Measurements from ENCODE around the gene PDE6D.
"Not testable (repeated sequence)": the region's sequence is repeated elsewhere in the genome, so short reads cannot be mapped to it uniquely, and the experiment has no call there.

Gene PDE6D

DNA sequence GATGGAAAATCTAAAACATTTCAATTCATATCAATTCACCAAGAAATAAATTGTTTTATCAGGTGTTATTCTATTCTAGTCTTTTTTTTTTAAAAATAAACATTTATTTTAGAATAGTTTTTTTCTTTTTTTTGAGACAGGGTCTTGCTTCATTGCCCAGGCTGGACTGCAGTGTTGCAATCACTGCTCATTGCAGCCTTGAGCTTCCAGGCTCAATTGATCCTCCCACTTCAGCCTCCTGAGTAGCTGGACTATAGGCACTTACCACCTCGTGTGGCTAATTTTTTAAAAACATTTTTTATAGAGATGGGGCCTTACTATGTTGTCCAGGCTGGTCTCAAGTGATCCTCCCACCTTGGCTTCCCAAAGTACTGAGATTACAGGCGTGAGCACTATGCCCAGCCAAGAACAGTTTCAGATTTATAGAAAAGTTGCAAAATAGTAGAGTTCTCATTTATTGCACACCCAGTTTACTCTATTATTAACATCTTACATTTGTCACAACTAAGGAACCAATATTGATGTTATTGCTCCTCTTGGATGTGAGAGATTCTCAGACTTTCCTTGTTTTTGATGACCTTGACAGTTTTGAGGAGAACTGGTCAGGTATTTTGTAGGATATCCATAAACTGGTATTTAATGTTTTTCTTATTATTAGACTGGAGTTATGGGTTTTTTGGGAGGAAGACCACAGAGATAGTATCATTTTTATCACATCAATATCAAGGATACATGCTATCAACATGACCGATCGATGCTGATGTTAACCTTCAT is 29.9 kb downstream of the PDE6D start:
- no peak overlapping the region for H3K27ac Mint-ChIP-seq
- peaks cover 0 to 2% of the 10 kb centered on the region in 2 donors for H3K4me1 Mint-ChIP-seq (ENCODE audit: low read depth in 2 of 2)
- H3K4me3 Mint-ChIP-seq = no peak overlapping the region
- no peaks in the 10 kb centered on the region for H3K36me3 Mint-ChIP-seq (ENCODE audit: insufficient read depth)
- no peak for ATAC-seq (replicated peaks)
- H3K9me3 Mint-ChIP-seq = no peaks in the 10 kb centered on the region
- no peaks in the 10 kb centered on the region for H3K27me3 Mint-ChIP-seq
- no peak for DNase-seq

DNA sequence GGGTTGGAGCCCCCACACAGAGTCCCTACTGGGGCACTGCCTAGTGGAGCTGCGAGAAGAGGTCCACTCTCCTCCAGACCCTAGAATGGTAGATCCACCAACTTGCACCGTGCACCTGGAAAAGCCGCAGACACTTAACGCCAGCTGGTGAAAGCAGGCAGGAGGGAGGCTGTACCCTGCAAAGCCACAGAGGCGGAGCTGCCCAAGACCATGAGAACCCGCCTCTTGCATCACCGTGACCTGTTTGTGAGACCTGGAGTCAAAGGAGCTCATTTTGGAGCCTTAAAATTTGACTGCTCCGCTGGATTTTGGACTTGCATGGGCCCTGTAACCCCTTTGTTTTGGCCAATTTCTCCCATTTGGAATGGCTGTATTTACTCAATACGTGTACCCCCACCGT is 32.1 kb downstream of the PDE6D start:
- not testable (repeated sequence) for H3K4me1 Mint-ChIP-seq (ENCODE audit: low read depth in 2 of 2); H3K9me3 Mint-ChIP-seq; H3K4me3 Mint-ChIP-seq; ATAC-seq (replicated peaks); DNase-seq; H3K27ac Mint-ChIP-seq; H3K36me3 Mint-ChIP-seq (ENCODE audit: insufficient read depth); H3K27me3 Mint-ChIP-seq

DNA sequence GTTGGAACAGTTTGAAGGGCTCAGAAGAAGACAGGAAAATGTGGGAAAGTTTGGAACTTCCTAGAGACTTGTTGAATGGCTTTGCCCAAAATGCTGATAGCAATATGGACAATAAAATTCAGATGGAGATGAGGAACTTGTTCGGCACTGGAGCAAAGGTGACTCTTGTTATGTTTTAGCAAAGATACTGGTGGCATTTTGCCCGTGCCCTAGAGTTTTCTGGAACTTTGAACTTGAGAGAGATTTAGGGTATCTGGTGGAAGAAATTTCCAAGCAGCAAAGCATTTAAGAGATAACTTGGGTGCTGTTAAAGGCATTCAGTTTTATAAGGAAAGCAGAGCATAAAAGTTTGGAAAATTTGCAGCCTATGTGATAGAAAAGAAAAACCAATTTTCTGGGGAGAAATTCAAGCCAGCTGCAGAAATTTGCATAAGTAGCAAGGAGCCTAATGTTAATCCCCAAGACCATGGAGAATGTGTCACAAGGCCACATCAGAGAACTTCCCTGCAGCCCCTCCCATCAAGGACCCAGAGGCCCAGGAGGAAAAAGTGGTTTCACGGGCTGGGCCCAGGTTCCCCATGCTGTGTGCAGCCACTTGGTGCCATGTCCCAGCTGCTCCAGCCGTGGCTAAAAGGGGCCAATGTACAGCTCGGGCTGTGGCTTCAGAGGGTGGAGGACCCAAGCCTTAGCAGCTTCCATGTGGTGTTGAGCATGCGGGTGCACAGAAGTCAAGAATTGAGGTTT is 32.8 kb downstream of the PDE6D start:
- not testable (repeated sequence) for H3K4me3 Mint-ChIP-seq; H3K27ac Mint-ChIP-seq; H3K36me3 Mint-ChIP-seq (ENCODE audit: insufficient read depth); ATAC-seq (replicated peaks); DNase-seq; H3K9me3 Mint-ChIP-seq; H3K4me1 Mint-ChIP-seq (ENCODE audit: low read depth in 2 of 2); H3K27me3 Mint-ChIP-seq

DNA sequence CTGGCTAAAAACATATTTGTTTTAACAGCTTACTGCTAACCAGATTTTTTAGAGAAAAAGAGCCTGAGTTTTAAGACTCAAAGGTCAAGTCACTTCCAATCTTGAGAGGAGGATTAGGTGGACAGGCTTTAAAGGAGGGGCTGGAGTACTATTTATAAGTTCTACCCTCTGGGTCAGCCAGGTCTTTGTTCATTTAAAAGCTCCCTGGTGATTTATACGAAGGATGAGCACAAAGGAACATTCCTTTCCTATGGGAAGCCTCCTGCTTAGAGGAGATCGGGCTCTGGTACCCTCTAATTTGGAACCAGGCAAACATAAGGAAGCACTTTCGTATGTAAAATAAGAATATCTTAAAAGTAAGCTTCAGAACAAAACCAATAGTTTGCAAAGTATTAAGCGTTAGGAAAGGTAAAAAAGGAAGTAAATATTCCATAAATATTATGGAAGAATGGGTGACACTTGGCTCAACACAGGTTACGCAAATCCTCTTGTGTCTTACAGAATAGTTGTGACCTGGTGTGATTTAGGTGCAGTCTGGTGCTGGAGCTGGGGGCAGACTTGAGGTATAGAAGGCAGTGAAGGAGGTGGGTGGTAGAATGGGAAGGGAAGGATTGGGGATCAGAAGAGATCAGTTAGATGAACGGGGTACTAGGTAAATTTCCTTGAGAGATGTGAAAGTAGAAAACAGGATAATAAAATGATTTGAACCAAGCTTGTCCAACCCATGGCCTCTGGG is 35.6 kb downstream of the PDE6D start:
- Mint-ChIP-seq H3K27ac (no peak overlapping the region), H3K4me1 (ENCODE audit: low read depth in 2 of 2) (peaks cover 0 to 2% of the 10 kb centered on the region in 2 donors), H3K4me3 (no peak overlapping the region), H3K27me3 (no peaks in the 10 kb centered on the region), H3K36me3 (ENCODE audit: insufficient read depth) (peaks cover 4% of the 10 kb centered on the region), H3K9me3 (no peaks in the 10 kb centered on the region)
- DNase-seq (no peak), ATAC-seq (replicated peaks) (no peak)

DNA sequence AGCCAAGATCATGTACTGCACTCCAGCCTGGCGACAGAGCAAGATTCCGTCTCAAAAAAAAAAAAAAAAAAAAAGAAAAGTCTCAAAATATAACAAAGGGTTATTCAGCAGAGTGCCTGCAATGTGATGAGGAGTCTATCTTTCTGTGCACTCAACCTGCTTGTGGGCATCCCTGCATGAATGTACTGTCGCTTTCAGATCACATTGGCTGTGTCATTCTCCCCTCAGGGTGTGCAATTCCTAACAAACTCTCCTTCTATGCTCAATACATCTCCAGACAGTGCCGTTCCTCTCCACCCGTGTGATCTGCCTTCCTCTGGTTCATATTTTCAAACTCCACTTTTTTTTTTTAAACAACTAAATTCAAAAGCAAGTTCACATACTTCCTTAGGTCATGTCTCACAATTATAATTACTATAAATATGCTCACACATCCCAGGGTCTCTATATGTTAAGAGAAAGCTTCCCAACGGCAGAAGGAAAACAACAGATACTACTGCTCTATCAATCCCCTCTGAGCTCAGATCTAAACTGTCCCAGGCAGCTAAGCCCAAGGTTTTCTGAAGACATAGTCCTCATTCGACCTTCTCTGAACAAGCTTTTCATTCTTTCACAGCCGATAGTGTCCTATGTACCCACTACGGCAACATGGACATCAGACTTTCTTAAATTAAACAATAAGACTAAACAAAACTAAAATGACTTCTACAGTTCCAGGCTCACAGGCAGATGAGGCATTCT is 37.5 kb downstream of the PDE6D start:
- no peak for DNase-seq
- H3K27me3 Mint-ChIP-seq = no peaks in the 10 kb centered on the region

DNA sequence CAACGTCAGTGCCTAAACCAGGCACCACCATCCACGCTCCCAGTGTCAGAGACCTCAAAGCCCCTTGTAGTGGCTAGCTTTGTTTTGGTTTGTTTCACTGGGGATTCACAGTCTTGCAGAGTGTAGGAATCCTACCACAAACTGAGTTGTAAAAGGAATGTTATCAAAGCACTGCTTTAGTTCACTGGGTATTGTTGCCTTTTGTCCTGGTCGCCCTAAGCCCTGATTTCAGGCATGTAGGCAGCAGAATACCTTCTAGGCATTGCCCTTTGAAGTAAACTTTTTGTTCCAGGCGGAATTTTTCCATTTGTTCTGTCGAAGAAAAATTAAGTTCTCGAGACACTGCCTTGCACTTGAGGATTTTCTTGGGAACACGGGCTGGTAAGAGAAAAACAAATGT is 43.3 kb downstream of the PDE6D start:
- Mint-ChIP-seq H3K27ac (no peak overlapping the region), H3K9me3 (no peaks in the 10 kb centered on the region), H3K4me1 (ENCODE audit: low read depth in 2 of 2) (no peaks in the 10 kb centered on the region), H3K27me3 (no peaks in the 10 kb centered on the region), H3K36me3 (ENCODE audit: insufficient read depth) (peaks cover 20% of the 10 kb centered on the region), H3K4me3 (no peak overlapping the region)
- DNase-seq (no peak), ATAC-seq (replicated peaks) (no peak)

More for the DNA sequence above, 37.5 kb downstream of the PDE6D start:
- no peak for ATAC-seq (replicated peaks)
- H3K36me3 Mint-ChIP-seq (ENCODE audit: insufficient read depth) = peaks cover 4% of the 10 kb centered on the region
- H3K9me3 Mint-ChIP-seq = no peaks in the 10 kb centered on the region
- H3K4me1 Mint-ChIP-seq (ENCODE audit: low read depth in 2 of 2) = peaks cover 0 to under 1% of the 10 kb centered on the region in 2 donors
- H3K27ac Mint-ChIP-seq = no peak overlapping the region
- H3K4me3 Mint-ChIP-seq = no peak overlapping the region

DNA sequence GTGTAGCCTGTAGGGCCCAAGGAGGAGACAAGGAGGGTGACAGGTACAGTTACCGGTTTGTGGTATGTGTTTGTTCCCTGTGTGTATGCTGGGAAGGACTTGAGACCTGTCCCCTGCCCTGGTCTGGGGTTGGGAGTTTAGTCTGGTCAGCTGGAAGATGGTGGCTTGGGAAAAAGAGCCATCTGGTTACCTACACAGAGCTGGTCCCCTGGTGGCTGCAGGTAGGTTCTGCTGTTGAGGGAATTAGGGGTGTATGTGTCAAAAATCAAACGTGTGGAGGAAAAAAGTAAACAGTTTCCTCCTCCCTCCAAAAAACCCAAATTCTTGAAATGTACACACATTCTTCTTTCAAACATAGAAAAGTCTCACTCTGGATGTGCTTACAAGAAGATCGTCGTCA is 48.5 kb downstream of the PDE6D start:
- ATAC-seq (replicated peaks) = no peak
- no peak for DNase-seq
- no peaks in the 10 kb centered on the region for H3K4me1 Mint-ChIP-seq (ENCODE audit: low read depth in 2 of 2)
- peaks cover 19% of the 10 kb centered on the region for H3K36me3 Mint-ChIP-seq (ENCODE audit: insufficient read depth)
- H3K27me3 Mint-ChIP-seq = no peaks in the 10 kb centered on the region
- H3K4me3 Mint-ChIP-seq = no peak overlapping the region
- no peaks in the 10 kb centered on the region for H3K9me3 Mint-ChIP-seq
- H3K27ac Mint-ChIP-seq = no peak overlapping the region

DNA sequence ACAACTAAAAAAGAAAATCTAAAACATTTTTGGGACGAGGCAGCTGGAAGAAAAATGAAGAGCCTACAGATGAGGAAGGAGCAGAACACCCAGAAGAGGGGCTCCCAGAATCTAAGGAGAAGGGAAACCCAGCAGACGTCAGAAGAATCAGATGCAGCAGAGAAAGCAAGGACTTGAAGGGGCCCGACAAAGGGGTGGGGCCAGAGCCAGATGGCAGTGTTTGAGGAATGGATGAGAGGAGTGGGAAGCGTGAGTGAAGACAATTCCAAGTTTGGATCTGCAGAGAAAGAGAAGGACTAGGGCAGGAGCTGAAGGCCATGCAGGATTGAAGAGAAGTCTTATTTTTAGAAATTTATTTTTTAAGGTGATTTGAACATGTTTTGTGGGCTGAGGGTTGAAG is 53.5 kb downstream of the PDE6D start:
- H3K36me3 Mint-ChIP-seq (ENCODE audit: insufficient read depth) = peaks cover 8% of the 10 kb centered on the region
- ATAC-seq (replicated peaks) = no peak
- DNase-seq = no peak
- H3K4me1 Mint-ChIP-seq (ENCODE audit: low read depth in 2 of 2) = peaks cover 0 to 5% of the 10 kb centered on the region in 2 donors
- H3K27ac Mint-ChIP-seq = no peak overlapping the region
- H3K9me3 Mint-ChIP-seq = no peaks in the 10 kb centered on the region
- no peaks in the 10 kb centered on the region for H3K27me3 Mint-ChIP-seq
- H3K4me3 Mint-ChIP-seq = no peak overlapping the region

DNA sequence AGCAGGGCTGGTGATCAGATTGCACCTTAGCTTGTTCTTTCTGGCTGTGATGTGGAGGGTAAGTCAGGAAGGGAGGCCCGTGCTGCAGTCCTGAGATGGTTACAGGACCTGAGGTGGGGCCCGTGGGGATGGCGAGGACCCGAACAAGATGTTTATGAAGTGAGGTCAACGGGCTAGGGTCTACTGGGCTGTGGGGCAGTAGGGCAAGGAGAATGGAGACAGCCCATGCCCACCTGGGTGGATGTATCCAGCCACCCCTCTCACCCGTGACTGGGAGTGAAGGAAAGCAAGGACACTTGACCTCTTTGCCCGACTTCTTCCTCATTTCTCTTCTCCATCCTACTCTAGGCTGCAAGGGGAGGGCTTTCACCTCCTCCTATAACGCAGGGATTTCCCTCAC is 54.8 kb downstream of the PDE6D start:
- ATAC-seq (replicated peaks) (no peak), DNase-seq (no peak)
- H3K27ac Mint-ChIP-seq = peak overlapping the region in 1 of 2 donors; percentile 28
- H3K4me3 Mint-ChIP-seq = no peak overlapping the region
- H3K4me1 Mint-ChIP-seq (ENCODE audit: low read depth in 2 of 2) = peaks cover 0 to 5% of the 10 kb centered on the region in 2 donors
- H3K36me3 Mint-ChIP-seq (ENCODE audit: insufficient read depth) = peaks cover 4% of the 10 kb centered on the region
- H3K9me3 Mint-ChIP-seq = no peaks in the 10 kb centered on the region
- H3K27me3 Mint-ChIP-seq = no peaks in the 10 kb centered on the region

DNA sequence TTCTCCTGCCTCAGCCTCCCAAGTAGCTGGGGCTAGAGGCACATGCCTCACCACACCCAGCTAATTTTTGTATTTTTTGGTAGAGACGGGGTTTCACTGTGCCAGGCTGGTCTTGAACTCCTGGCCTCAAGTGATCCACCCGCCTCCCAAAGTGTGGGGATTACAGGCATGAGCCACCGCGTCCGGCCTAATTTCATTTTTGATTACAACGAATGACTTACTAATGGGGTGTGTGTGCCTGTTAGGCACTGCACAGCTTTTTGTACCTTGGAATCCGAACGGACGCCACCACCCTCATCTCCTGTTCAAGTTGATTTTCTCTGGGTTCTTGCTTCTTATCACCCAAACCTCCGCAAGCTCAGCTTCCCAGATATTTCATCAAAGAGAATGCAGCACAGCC is 55.6 kb downstream of the PDE6D start:
- H3K27ac Mint-ChIP-seq = peak overlapping the region in 1 of 2 donors; percentile 28
- peaks cover 0 to 5% of the 10 kb centered on the region in 2 donors for H3K4me1 Mint-ChIP-seq (ENCODE audit: low read depth in 2 of 2)
- no peak overlapping the region for H3K4me3 Mint-ChIP-seq
- no peaks in the 10 kb centered on the region for H3K27me3 Mint-ChIP-seq
- H3K9me3 Mint-ChIP-seq = no peaks in the 10 kb centered on the region
- ATAC-seq (replicated peaks) = no peak
- no peak for DNase-seq
- H3K36me3 Mint-ChIP-seq (ENCODE audit: insufficient read depth) = peaks cover 5% of the 10 kb centered on the region

DNA sequence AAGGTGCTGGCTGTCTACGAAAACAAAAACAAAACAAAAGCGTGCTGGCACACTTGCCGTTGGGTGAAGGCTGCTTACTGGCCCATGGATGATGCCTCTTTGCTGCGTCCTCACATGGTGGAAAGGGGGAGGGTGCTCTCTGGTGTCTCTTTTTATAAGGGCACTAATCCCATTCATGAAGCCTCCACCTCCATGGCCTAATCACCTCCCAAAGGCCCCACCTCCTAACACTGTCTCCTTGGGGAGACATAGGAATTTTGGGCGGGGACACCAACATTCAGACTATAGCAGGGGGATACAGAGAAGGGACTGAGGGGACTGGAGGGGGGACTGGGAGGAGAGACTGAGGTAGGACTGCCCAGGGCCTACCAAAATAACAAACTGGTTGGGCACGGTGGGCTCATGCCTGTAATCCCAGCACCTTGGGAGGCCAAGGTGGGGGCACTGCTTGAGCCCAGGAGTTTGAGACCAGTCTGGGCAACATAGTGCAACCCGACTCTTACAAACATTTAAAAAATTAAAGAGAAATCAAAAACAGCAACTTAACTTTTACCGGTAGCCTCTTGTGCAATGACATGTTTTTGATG is 58.3 kb downstream of the PDE6D start:
- Mint-ChIP-seq H3K4me1 (ENCODE audit: low read depth in 2 of 2) (peaks cover 0 to 5% of the 10 kb centered on the region in 2 donors), H3K4me3 (no peak overlapping the region), H3K27ac (peak overlapping the region in 1 of 2 donors; percentile 50), H3K36me3 (ENCODE audit: insufficient read depth) (peaks cover 5% of the 10 kb centered on the region), H3K27me3 (no peaks in the 10 kb centered on the region), H3K9me3 (no peaks in the 10 kb centered on the region)
- ATAC-seq (replicated peaks) (no peak), DNase-seq (no peak)

DNA sequence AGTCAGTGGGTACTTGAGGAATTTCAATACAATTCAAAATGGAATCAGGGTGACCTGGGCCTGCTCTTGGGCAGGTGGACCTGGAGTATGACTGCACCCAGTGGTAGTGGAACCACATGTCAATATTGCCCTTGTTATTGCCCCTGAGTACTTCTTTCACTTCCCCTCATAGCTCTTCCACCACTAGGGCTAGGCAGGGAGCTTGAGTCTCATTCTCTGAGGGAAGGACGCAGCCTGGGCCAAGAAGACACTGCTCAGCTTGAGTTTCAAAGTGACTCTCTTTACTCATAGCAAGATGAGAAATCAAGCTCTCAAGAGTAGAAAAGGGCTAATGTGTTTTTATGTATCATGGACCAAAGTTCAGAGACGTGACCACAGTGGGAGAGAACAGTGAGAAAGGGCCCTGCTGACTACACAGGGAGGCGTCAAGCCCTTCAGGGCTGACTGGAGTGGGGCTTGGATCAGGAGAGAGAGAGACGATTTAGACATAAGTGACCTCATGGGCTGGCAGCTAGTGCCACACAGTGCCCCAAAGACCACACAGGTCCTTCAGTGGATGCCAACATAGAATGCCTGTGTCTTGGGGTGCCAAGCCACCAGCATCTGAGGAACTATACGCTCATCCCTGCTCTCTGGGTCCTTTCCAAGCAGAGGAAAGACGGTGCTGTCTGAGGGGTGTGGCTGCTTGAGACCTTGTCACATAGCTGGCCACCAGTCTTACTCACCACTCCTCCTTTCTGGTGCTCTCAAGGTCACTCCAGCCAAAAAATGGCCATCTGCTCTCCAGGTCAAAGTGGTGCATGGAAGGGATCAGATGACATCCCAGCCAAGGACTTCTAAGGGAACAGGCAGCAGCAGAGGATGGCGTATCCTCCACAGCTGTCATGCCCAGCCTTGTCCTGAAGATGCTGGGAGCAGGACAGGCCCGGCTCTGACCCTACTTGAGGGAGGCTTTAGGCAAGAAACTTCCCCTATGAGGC is 59.8 kb downstream of the PDE6D start:
- DNase-seq (no peak), ATAC-seq (replicated peaks) (no peak)
- H3K4me1 Mint-ChIP-seq (ENCODE audit: low read depth in 2 of 2) = peaks cover 0 to 5% of the 10 kb centered on the region in 2 donors
- H3K9me3 Mint-ChIP-seq = no peaks in the 10 kb centered on the region
- H3K36me3 Mint-ChIP-seq (ENCODE audit: insufficient read depth) = peaks cover 5% of the 10 kb centered on the region
- H3K4me3 Mint-ChIP-seq = no peak overlapping the region
- H3K27me3 Mint-ChIP-seq = no peaks in the 10 kb centered on the region
- H3K27ac Mint-ChIP-seq = peak overlapping the region in 1 of 2 donors; percentile 50

Data from effector memory CD8-positive, alpha-beta T cell (primary cell).